Renal cortical epithelial cell (primary cell): ENCODE data around the gene TBATA. TPM values are rescaled to one million over a fixed set of nuclear protein-coding genes. Genes with fewer than 3 reads are reported as not detected.

ENCODE experiments used
- total RNA-seq: library from RNA; depleted of rRNA; stranded (reverse); fragments of >200 nt; gene quantifications from 2 replicates; pipeline ENCODE4 v1.2.3, GENCODE V29; 2014

Gene TBATA
- total RNA-seq, 1 donor from 2014 or later = not detected

Other genes with a start within 250 kb of the TBATA start
- gene PRF1, start 182.6 kb downstream of the TBATA start, total RNA-seq = not detected in 2 replicates
- 1.9 and 3.6 TPM in 2 replicates for gene ADAMTS14, start 112.9 kb downstream of the TBATA start, total RNA-seq
- gene SGPL1, start 30.6 kb upstream of the TBATA start, total RNA-seq = 74.7 and 90.7 TPM in 2 replicates
- 59.2 and 77.8 TPM in 2 replicates for gene PCBD1, start 103.2 kb upstream of the TBATA start, total RNA-seq